Upper lobe of left lung (tissue), 6 donors: Measurements from ENCODE around the gene OSBP2. TPM values are rescaled to one million over a fixed set of nuclear protein-coding genes. Genes with fewer than 3 reads are reported as not detected.

Source experiments
- ATAC-seq, 2 donors: fragments of 200-7000 bp; cut with Tn5 transposase; one replicate each; pipeline ENCODE4 v1.9.1; 2022; ENCODE audit warnings: mild to moderate bottlenecking in 2 of 2, moderate library complexity in 2 of 2; ENCODE audit not compliant: low FRiP score in 2 of 2
- DNase-seq, 2 donors: peaks; one replicate each; pipeline ENCODE4 v3.0.0-alpha.2; 2019 to 2020
- H3K27ac ChIP-seq, 4 donors: fragments of 200-600 bp; sonication (generic); one replicate each; pipeline ENCODE4 v1.5.1; 2016 to 2019
- H3K27me3 ChIP-seq, 4 donors: fragments of 200-600 bp; sonication (generic); one replicate each; pipeline ENCODE4 v1.5.1; 2017 to 2019
- H3K36me3 ChIP-seq, 4 donors: fragments of 200-600 bp; sonication (generic); one replicate each; pipeline ENCODE4 v1.5.1; 2016 to 2019
- H3K4me1 ChIP-seq, 4 donors: fragments of 200-600 bp; sonication (generic); one replicate each; pipeline ENCODE4 v1.5.1; 2018 to 2019
- H3K4me3 ChIP-seq, 4 donors: fragments of 200-600 bp; sonication (generic); one replicate each; pipeline ENCODE4 v1.5.1; 2017 to 2019; ENCODE audit warnings: mild to moderate bottlenecking in 2 of 4, moderate library complexity in 1 of 4
- H3K9me3 ChIP-seq, 4 donors: fragments of 200-600 bp; sonication (generic); one replicate each; pipeline ENCODE4 v1.5.1; 2018 to 2019
- EP300 ChIP-seq, 4 donors: sonication (generic); formaldehyde crosslinking; IDR thresholded peaks; one replicate each; pipeline ENCODE4 v1.5.1; 2017; ENCODE audit warnings: antibody characterized with exemption in 4 of 4, control low read depth in 2 of 4
- POLR2A ChIP-seq, 4 donors: fragments of 450-650 bp; IDR thresholded peaks; one replicate each; pipeline ENCODE4 v1.5.1; 2016 to 2017; ENCODE audit warnings: antibody characterized with exemption in 4 of 4, mild to moderate bottlenecking in 2 of 4
- POLR2AphosphoS5 ChIP-seq, 2 donors: sonication (generic); formaldehyde crosslinking; IDR thresholded peaks; one replicate each; pipeline ENCODE4 v1.5.1; 2017; ENCODE audit warnings: antibody characterized with exemption in 2 of 2
- WGBS, 2 donors: methylation state at CpG; one replicate each; pipeline ENCODE4 v1.1.5; 2017 to 2018; 5-methylcytosine and 5-hydroxymethylcytosine counted together
- total RNA-seq, 6 donors: library from RNA; depleted of rRNA in 4 of 6; stranded (reverse); fragments of >200 nt in 4 of 6; gene quantifications; one replicate each; pipeline versions ENCODE4 v1.1.0 to v1.2.1, GENCODE V29; 2016 to 2021
- TF ChIP-seq, protein P1 (sequence below), 6 experiments: fragments of 450-650 bp in 4 of 6; fragments of 200-600 bp in 2 of 6; sonication (generic) in 2 of 6; IDR thresholded peaks; one replicate each; pipeline ENCODE4 v1.5.1; 2016 to 2019; ENCODE audit warnings: antibody characterized with exemption in 6 of 6
- donor health status: DM: no; HTN: no; CAD: no; lungs with moderate emphysema.
- donor health status: DM: no; HTN: yes; CAD: no; lungs with severe emphysema.

The OSBP2 gene
- total RNA-seq, 6 donors from 2014 or later, result 3.5 to 14.5 (median 5.0) TPM

DNA sequence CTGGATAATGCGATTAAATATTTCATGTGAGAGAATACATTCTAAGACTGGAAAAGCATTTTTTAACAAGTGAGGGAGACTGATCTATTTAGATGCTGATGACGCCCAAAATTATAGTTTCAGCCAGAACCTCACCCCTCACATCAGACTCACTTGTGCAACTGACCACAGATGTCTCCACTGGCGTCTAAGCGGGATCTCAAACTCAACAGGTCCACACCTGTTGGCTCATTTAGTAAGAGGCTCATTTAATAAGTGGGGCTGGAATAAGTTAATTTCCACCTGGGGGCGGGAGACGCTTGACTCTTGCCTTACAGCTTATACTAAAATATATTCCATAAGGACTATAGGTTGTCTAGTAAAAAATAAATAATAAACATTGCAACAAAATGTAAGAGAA is 226.4 kb downstream of the OSBP2 start:
- DNase-seq (no peak), ATAC-seq (no peak)
- Histone ChIP-seq H3K36me3 (peaks cover 0 to 11% (median 6%) of the 10 kb centered on the region in 4 donors), H3K4me1 (peaks cover 11 to 22% (median 15%) of the 10 kb centered on the region in 4 donors), H3K4me3 (peak overlapping the region in 3 of 4 donors; percentile 36 to 52 (median 44)), H3K27ac (peak overlapping the region in 1 of 4 donors; percentile 70), H3K9me3 (peaks cover 0 to under 1% (median under 1%) of the 10 kb centered on the region in 4 donors), H3K27me3 (no peaks in the 10 kb centered on the region)
- no peak for TF ChIP-seq EP300 (IDR thresholded peaks at IDR 0.05)
- TF ChIP-seq POLR2AphosphoS5 (IDR thresholded peaks at IDR 0.05), result no peak
- no peak for TF ChIP-seq POLR2A (IDR thresholded peaks at IDR 0.05)
- TF ChIP-seq, protein P1, sequence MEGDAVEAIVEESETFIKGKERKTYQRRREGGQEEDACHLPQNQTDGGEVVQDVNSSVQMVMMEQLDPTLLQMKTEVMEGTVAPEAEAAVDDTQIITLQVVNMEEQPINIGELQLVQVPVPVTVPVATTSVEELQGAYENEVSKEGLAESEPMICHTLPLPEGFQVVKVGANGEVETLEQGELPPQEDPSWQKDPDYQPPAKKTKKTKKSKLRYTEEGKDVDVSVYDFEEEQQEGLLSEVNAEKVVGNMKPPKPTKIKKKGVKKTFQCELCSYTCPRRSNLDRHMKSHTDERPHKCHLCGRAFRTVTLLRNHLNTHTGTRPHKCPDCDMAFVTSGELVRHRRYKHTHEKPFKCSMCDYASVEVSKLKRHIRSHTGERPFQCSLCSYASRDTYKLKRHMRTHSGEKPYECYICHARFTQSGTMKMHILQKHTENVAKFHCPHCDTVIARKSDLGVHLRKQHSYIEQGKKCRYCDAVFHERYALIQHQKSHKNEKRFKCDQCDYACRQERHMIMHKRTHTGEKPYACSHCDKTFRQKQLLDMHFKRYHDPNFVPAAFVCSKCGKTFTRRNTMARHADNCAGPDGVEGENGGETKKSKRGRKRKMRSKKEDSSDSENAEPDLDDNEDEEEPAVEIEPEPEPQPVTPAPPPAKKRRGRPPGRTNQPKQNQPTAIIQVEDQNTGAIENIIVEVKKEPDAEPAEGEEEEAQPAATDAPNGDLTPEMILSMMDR (IDR thresholded peaks at IDR 0.05), result no peak
- 51 to 61% methylated on average over 6 of the region's 6 CpGs for WGBS, 2 donors

DNA sequence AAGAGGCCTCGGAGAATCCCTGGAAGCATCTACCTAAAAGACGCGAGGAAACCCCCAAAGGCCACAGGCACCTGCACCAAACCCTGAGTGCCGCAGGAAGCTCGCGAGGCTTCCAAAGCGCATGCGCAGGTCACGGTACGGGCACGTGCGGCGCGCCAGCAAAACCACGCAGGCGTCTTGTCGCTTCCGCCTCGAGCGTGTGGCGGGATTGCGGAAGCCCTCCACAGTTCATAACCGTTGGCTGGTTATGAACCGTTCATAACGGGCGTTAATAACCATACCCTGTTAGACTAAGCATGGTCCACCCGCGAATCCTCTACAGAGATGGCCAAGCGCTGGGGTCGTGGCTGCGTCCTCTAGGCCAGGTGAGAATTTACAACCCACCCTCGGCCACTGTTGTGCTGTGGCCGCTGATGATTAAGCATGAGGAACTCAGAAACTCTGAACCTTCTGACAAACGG is 227.5 kb downstream of the OSBP2 start:
- peak; percentile 52 to 92 for DNase-seq
- H3K36me3 ChIP-seq, result peaks cover 0 to 20% (median 13%) of the 10 kb centered on the region in 4 donors
- peaks cover 11 to 22% (median 15%) of the 10 kb centered on the region in 4 donors for H3K4me1 ChIP-seq
- H3K27ac ChIP-seq, result peak overlapping the region in 2 of 4 donors; percentile 58 to 70
- 48 to 66% methylated on average over 23 to 34 of the region's 34 CpGs for WGBS, 2 donors
- TF ChIP-seq, protein P1 (IDR thresholded peaks at IDR 0.05), result no peak
- TF ChIP-seq POLR2A (IDR thresholded peaks at IDR 0.05) (peak in 1 of 4 donors; percentile 49), EP300 (IDR thresholded peaks at IDR 0.05) (no peak), POLR2AphosphoS5 (IDR thresholded peaks at IDR 0.05) (peak in 1 of 2 donors; percentile 41)
- H3K4me3 ChIP-seq, result peak overlapping the region in 3 of 4 donors; percentile 36 to 52 (median 44)
- ATAC-seq, result peak; percentile 19 to 73
- no peaks in the 10 kb centered on the region for H3K9me3 ChIP-seq
- H3K27me3 ChIP-seq, result no peaks in the 10 kb centered on the region

DNA sequence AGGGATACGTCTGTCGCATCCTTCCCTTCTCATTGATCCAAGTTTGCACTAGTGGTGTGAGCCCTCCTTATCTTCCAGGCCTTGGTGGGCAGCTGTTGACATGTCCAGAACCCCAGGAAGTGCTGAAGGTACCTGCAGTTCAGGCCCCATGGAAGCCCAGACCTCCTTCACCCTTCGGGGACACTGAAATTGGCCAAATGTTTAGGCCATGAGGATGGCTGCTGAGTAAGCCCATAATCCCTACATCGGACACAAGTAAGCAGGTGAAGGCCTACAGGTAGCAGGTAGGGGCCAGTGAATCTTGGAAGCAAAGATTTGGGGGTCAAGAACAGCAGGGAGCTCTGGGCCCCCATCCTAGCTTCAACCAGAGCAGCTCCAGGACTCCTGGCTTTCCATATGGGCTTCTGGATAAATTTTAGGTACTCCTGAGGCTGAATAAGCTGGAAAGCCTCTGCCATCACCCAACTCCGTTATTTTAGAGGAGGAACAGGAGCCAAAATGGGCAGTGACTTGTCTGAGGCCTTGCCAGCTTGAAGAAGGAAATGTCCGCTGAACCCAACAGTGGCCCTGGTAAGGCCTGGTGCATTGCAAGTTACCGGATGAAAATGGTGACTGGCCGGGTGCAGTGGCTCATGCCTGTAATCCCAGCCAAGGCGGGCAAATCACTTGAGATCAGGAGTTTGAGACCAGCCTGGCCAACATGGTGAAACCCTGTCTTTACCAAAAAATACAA is 228.7 kb downstream of the OSBP2 start:
- DNase-seq (no peak), ATAC-seq (no peak)
- H3K4me3 ChIP-seq, result no peak overlapping the region
- H3K9me3 ChIP-seq, result no peaks in the 10 kb centered on the region
- H3K27ac ChIP-seq, result no peak overlapping the region
- H3K4me1 ChIP-seq, result peaks cover 11 to 22% (median 15%) of the 10 kb centered on the region in 4 donors
- TF ChIP-seq EP300 (IDR thresholded peaks at IDR 0.05), result no peak
- TF ChIP-seq POLR2AphosphoS5 (IDR thresholded peaks at IDR 0.05), result no peak
- TF ChIP-seq, protein P1 (IDR thresholded peaks at IDR 0.05), result no peak
- TF ChIP-seq POLR2A (IDR thresholded peaks at IDR 0.05), result no peak
- no peaks in the 10 kb centered on the region for H3K27me3 ChIP-seq
- WGBS, 2 donors, result 95 to 97% methylated on average over 6 to 9 of the region's 9 CpGs
- peaks cover 10 to 32% (median 24%) of the 10 kb centered on the region in 4 donors for H3K36me3 ChIP-seq

DNA sequence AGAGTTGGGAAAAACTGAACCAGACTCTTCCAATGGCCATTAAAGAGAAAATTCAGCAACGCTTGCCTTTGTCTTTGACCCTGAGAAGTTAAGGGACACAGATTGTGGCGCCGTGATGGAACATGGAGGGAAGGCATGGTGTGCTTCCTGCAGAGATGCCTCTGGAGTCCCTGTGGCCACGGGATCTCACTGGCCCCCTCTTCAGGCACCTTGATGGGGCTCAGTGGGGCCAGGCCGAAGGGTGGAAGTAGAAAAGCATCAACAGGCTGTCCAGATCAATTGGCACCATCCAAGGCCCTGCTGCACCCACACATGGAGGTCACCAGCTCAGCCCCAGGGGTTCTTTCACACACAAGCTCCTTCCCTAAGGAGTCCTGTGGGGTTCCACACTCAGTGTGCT is 231.0 kb downstream of the OSBP2 start:
- TF ChIP-seq EP300 (IDR thresholded peaks at IDR 0.05) (no peak), POLR2A (IDR thresholded peaks at IDR 0.05) (no peak), POLR2AphosphoS5 (IDR thresholded peaks at IDR 0.05) (no peak)
- TF ChIP-seq, protein P1 (IDR thresholded peaks at IDR 0.05), result no peak
- Histone ChIP-seq H3K27ac (no peak overlapping the region), H3K36me3 (peaks cover 14 to 55% (median 37%) of the 10 kb centered on the region in 4 donors), H3K9me3 (no peaks in the 10 kb centered on the region), H3K4me1 (peaks cover 10 to 13% (median 12%) of the 10 kb centered on the region in 4 donors), H3K27me3 (no peaks in the 10 kb centered on the region), H3K4me3 (no peak overlapping the region)
- no peak for ATAC-seq
- WGBS, 2 donors, result 86 to 94% methylated on average over 5 of the region's 5 CpGs
- no peak for DNase-seq
